HEK293 (cell line): ENCODE data around the gene NFATC2IP.

ENCODE experiments used
- CTCF ChIA-PET: fragments of 350-600 bp; formaldehyde crosslinking; extraction: SDS; loops from one replicate; lab custom pipeline; 2021; ENCODE audit warnings: antibody characterized with exemption; lab: Yijun Ruan, JAX
- POLR2A ChIA-PET: fragments of 300-600 bp; formaldehyde crosslinking; extraction: SDS; loops from one replicate; lab custom pipeline; 2020; ENCODE audit warnings: antibody characterized with exemption, inconsistent platforms; lab: Yijun Ruan, JAX
- H3K27ac ChIP-seq: fragments of 200-500 bp; sonication (Bioruptor generic); 2 replicates; pipeline ENCODE4 v1.5.1; 2014; ENCODE audit warnings: low read depth, low read length, control low read depth, inconsistent platforms; ENCODE audit errors: extremely low read depth
- H3K36me3 ChIP-seq, 2 experiments: fragments of 200-500 bp in 1 of 2; sonication (Bioruptor generic) in 1 of 2; 1 replicate in 1 of 2; 2 replicates in 1 of 2; pipeline ENCODE4 v1.5.1; 2014 to 2017; ENCODE audit warnings: inconsistent platforms in 2 of 2, low read length in 2 of 2; ENCODE audit not compliant: control insufficient read depth in 2 of 2, insufficient read depth in 1 of 2
- H3K4me1 ChIP-seq: fragments of 200-500 bp; sonication (Bioruptor generic); 2 replicates; pipeline ENCODE4 v1.5.1; 2014; ENCODE audit warnings: mild to moderate bottlenecking, low read length, inconsistent platforms; ENCODE audit not compliant: control insufficient read depth, insufficient read depth
- H3K4me3 ChIP-seq: 2 replicates; pipeline ENCODE4 v1.5.1; 2011; ENCODE audit warnings: low read depth, mild to moderate bottlenecking, control low read depth, low read length, moderate library complexity
- H3K9me3 ChIP-seq: fragments of 200-500 bp; sonication (Bioruptor generic); 2 replicates; pipeline ENCODE4 v1.5.1; 2014; ENCODE audit warnings: low read depth, low read length, inconsistent platforms; ENCODE audit not compliant: control insufficient read depth, insufficient read depth
- EGR2 ChIP-seq: fragments of 450-650 bp; formaldehyde crosslinking; IDR thresholded peaks from 2 replicates; pipeline ENCODE4 v1.5.1; 2016; ENCODE audit warnings: low read depth, missing biosample characterization, missing genetic modification characterization
- ELK4 ChIP-seq: IDR thresholded peaks from 2 replicates; pipeline ENCODE4 v1.6.1; 2011; ENCODE audit warnings: mild to moderate bottlenecking, low read depth, low read length, borderline replicate concordance
- OVOL3 ChIP-seq: fragments of 450-650 bp; formaldehyde crosslinking; IDR thresholded peaks from 2 replicates; pipeline ENCODE4 v1.5.1; 2016; ENCODE audit warnings: missing biosample characterization, missing genetic modification characterization
- SCRT2 ChIP-seq: fragments of 450-650 bp; formaldehyde crosslinking; IDR thresholded peaks from 2 replicates; pipeline ENCODE4 v1.5.1; 2016; ENCODE audit warnings: missing biosample characterization, missing genetic modification characterization
- ZNF121 ChIP-seq: fragments of 450-650 bp; formaldehyde crosslinking; IDR thresholded peaks from 2 replicates; pipeline ENCODE4 v1.5.1; 2016; ENCODE audit warnings: missing biosample characterization, missing genetic modification characterization
- ZNF133 ChIP-seq: fragments of 450-650 bp; formaldehyde crosslinking; IDR thresholded peaks from 2 replicates; pipeline ENCODE4 v1.5.1; 2016; ENCODE audit warnings: missing biosample characterization, missing genetic modification characterization
- ZNF146 ChIP-seq: fragments of 450-650 bp; formaldehyde crosslinking; IDR thresholded peaks from 2 replicates; pipeline ENCODE4 v1.5.1; 2016; ENCODE audit warnings: missing biosample characterization, missing genetic modification characterization
- ZNF174 ChIP-seq: fragments of 450-650 bp; formaldehyde crosslinking; IDR thresholded peaks from 2 replicates; pipeline ENCODE4 v1.5.0; 2017; ENCODE audit warnings: missing biosample characterization, mild to moderate bottlenecking, missing genetic modification characterization
- ZNF18 ChIP-seq: fragments of 450-650 bp; formaldehyde crosslinking; IDR thresholded peaks from 2 replicates; pipeline ENCODE4 v1.5.1; 2016; ENCODE audit warnings: missing biosample characterization, missing genetic modification characterization
- ZNF184 ChIP-seq: fragments of 450-650 bp; IDR thresholded peaks from 2 replicates; pipeline ENCODE4 v1.5.1; 2018; ENCODE audit warnings: missing biosample characterization, mild to moderate bottlenecking, missing genetic modification characterization
- ZNF544 ChIP-seq: fragments of 450-650 bp; formaldehyde crosslinking; IDR thresholded peaks from 2 replicates; pipeline ENCODE4 v1.5.0; 2017; ENCODE audit warnings: missing biosample characterization, missing genetic modification characterization
- ZNF560 ChIP-seq: fragments of 450-650 bp; formaldehyde crosslinking; IDR thresholded peaks from 2 replicates; pipeline ENCODE4 v1.5.1; 2017; ENCODE audit warnings: missing biosample characterization, missing genetic modification characterization, borderline replicate concordance
- ZNF658 ChIP-seq: fragments of 450-650 bp; formaldehyde crosslinking; IDR thresholded peaks from 2 replicates; pipeline ENCODE4; 2016; ENCODE audit warnings: missing biosample characterization, missing genetic modification characterization

NFATC2IP gene

GRCh38 chr16:29011112-29011511 is 60.4 kb downstream of the NFATC2IP start:
- ChIA-PET CTCF (interaction anchor here (0.6 kb wide), 1 partner anchor 15 kb away, joined by 3 read pairs; no protein-coding TSS in a partner anchor), POLR2A (interaction anchor here (0.6 kb wide), 1 partner anchor 642 kb away, joined by 4 read pairs; no protein-coding TSS in a partner anchor)
- Histone ChIP-seq H3K27ac (no peak overlapping the region), H3K4me1 (no peaks in the 10 kb centered on the region), H3K9me3 (no peaks in the 10 kb centered on the region), H3K36me3 (no peaks in the 10 kb centered on the region), H3K4me3 (no peak overlapping the region)
- TF ChIP-seq ZNF560 (tag by site-specific recombination): no peak

- TF ChIP-seq ZNF184 (tag by site-specific recombination) (no peak), ZNF174 (no peak), SCRT2 (no peak), ZNF133 (tag by site-specific recombination) (no peak), OVOL3 (tag by site-specific recombination) (no peak), ZNF544 (tag by site-specific recombination) (no peak), ZNF658 (tag by site-specific recombination) (no peak), ZNF121 (tag by site-specific recombination) (peak; percentile 30; the same call in 1 of the 2 replicates)
- Histone ChIP-seq H3K27ac (no peak overlapping the region), H3K36me3 (no peaks in the 10 kb centered on the region), H3K9me3 (no peaks in the 10 kb centered on the region), H3K4me1 (no peaks in the 10 kb centered on the region), H3K4me3 (no peak overlapping the region)
- POLR2A ChIA-PET: no interaction called here
- CTCF ChIA-PET: no interaction called here
Measured at GRCh38 chr16:29011851-29012250, 61.1 kb downstream of the NFATC2IP start.

GRCh38 chr16:29012913-29013553 is 62.3 kb downstream of the NFATC2IP start:
- Histone ChIP-seq H3K4me1 (no peaks in the 10 kb centered on the region), H3K4me3 (no peak overlapping the region), H3K36me3 (no peaks in the 10 kb centered on the region), H3K9me3 (no peaks in the 10 kb centered on the region), H3K27ac (no peak overlapping the region)
- POLR2A ChIA-PET: no interaction called here
- CTCF ChIA-PET: no interaction called here
- no peak for TF ChIP-seq ZNF18 (tag by site-specific recombination)
- peak; percentile 67 for TF ChIP-seq ZNF146 (tag by site-specific recombination)

- peak; percentile 30; the same call in 1 of the 2 replicates for TF ChIP-seq EGR2 (tag by site-specific recombination)
- no peak for TF ChIP-seq ELK4
- ChIA-PET POLR2A (no interaction called here), CTCF (no interaction called here)
- no peaks in the 10 kb centered on the region for H3K9me3 ChIP-seq
- H3K4me3 ChIP-seq: no peak overlapping the region
- H3K36me3 ChIP-seq: no peaks in the 10 kb centered on the region
- H3K4me1 ChIP-seq: no peaks in the 10 kb centered on the region
- no peak overlapping the region for H3K27ac ChIP-seq
Measured at GRCh38 chr16:29014561-29015069, 63.9 kb downstream of the NFATC2IP start.
